Upper lobe of right lung (tissue), 1 donor: ENCODE results near the gene CPED1. TPM values are rescaled to one million over a fixed set of nuclear protein-coding genes. Genes with fewer than 3 reads are reported as not detected.
"Not testable (repeated sequence)": the region's sequence is repeated elsewhere in the genome, so short reads cannot be mapped to it uniquely, and the experiment has no call there.

Experiments
- ATAC-seq: fragments of 200-7000 bp; cut with Tn5 transposase; one replicate; pipeline ENCODE4 v1.9.1; 2020; ENCODE audit warnings: mild to moderate bottlenecking, moderate library complexity
- DNase-seq: peaks from one replicate; pipeline ENCODE4 v3.0.0-alpha.2; 2020
- H3K27ac ChIP-seq: fragments of 200-600 bp; one replicate; pipeline ENCODE4 v1.8.0; 2022
- H3K27me3 ChIP-seq: fragments of 200-600 bp; one replicate; pipeline ENCODE4 v1.8.0; 2022; ENCODE audit warnings: mild to moderate bottlenecking
- H3K36me3 ChIP-seq: fragments of 200-600 bp; one replicate; pipeline ENCODE4 v1.8.0; 2022
- H3K4me1 ChIP-seq: fragments of 200-600 bp; one replicate; pipeline ENCODE4 v1.8.0; 2022
- H3K4me3 ChIP-seq: fragments of 200-600 bp; one replicate; pipeline ENCODE4 v1.8.0; 2022; ENCODE audit warnings: mild to moderate bottlenecking
- H3K9me3 ChIP-seq: fragments of 200-600 bp; one replicate; pipeline ENCODE4 v1.8.0; 2022
- CTCF ChIP-seq: fragments of 200-600 bp; IDR thresholded peaks from one replicate; pipeline ENCODE4 v1.8.0; 2022; ENCODE audit warnings: antibody characterized with exemption
- intact Hi-C: fragments of 100-400 bp; cut with DNase I; formaldehyde crosslinking; loops from one replicate; pipeline ENCODE4 v1.11.0; 2022
- total RNA-seq: library from RNA; stranded (reverse); fragmentation: NEBNext Ultra II Directional; extraction: Animal tissue kit (Norgen Biotek cat#: 25700); gene quantifications from one replicate; pipeline ENCODE4 v1.2.1, GENCODE V29; 2021
- donor health status: DM: no; HTN: yes; CAD: no; lungs with severe emphysema.

CPED1 gene
- total RNA-seq, 1 donor from 2014 or later: 39.2 TPM

- Histone ChIP-seq H3K9me3 (no peaks in the 10 kb centered on the region), H3K27me3 (no peaks in the 10 kb centered on the region), H3K27ac (no peak overlapping the region), H3K4me3 (no peak overlapping the region), H3K4me1 (peaks cover 8% of the 10 kb centered on the region), H3K36me3 (no peaks in the 10 kb centered on the region)
- intact Hi-C loops: no loop called here
- TF ChIP-seq CTCF: no peak
- DNase-seq (no peak), ATAC-seq (no peak)
Observed at GRCh38 chr7:121030308-121030707, 41.8 kb downstream of the CPED1 start.

- intact Hi-C loops: no loop called here
- H3K4me3 ChIP-seq: no peak overlapping the region
- H3K27ac ChIP-seq: no peak overlapping the region
- ATAC-seq (no peak), DNase-seq (no peak)
- no peaks in the 10 kb centered on the region for H3K36me3 ChIP-seq
- no peaks in the 10 kb centered on the region for H3K27me3 ChIP-seq
- no peak for TF ChIP-seq CTCF
- no peaks in the 10 kb centered on the region for H3K9me3 ChIP-seq
- peaks cover 8% of the 10 kb centered on the region for H3K4me1 ChIP-seq
Observed at GRCh38 chr7:121032645-121033460, 44.3 kb downstream of the CPED1 start.

- Histone ChIP-seq H3K36me3 (no peaks in the 10 kb centered on the region), H3K27me3 (no peaks in the 10 kb centered on the region), H3K9me3 (no peaks in the 10 kb centered on the region), H3K4me3 (no peak overlapping the region), H3K27ac (no peak overlapping the region), H3K4me1 (no peaks in the 10 kb centered on the region)
- ATAC-seq (no peak), DNase-seq (no peak)
- no peak for TF ChIP-seq CTCF
- intact Hi-C loops: no loop called here
Observed at GRCh38 chr7:121034929-121035328, 46.4 kb downstream of the CPED1 start.

GRCh38 chr7:121036776-121037175 is 48.3 kb downstream of the CPED1 start:
- H3K4me3 ChIP-seq, intact Hi-C loops, H3K36me3 ChIP-seq, DNase-seq, ATAC-seq, H3K27me3 ChIP-seq, H3K9me3 ChIP-seq, H3K4me1 ChIP-seq, H3K27ac ChIP-seq: not testable (repeated sequence)

GRCh38 chr7:121037329-121037728 is 48.8 kb downstream of the CPED1 start:
- intact Hi-C loops, ATAC-seq: not testable (repeated sequence)

GRCh38 chr7:121037957-121038716 is 49.6 kb downstream of the CPED1 start:
- DNase-seq (no peak), ATAC-seq (no peak)
- TF ChIP-seq CTCF: no peak
- Histone ChIP-seq H3K36me3 (no peaks in the 10 kb centered on the region), H3K4me1 (peaks cover 6% of the 10 kb centered on the region), H3K27ac (no peak overlapping the region), H3K9me3 (no peaks in the 10 kb centered on the region), H3K27me3 (no peaks in the 10 kb centered on the region), H3K4me3 (no peak overlapping the region)
- intact Hi-C loops: no loop called here

More at GRCh38 chr7:121037329-121037728, 48.8 kb downstream of the CPED1 start:
- H3K4me1 ChIP-seq, H3K27me3 ChIP-seq, H3K27ac ChIP-seq, H3K36me3 ChIP-seq, DNase-seq, H3K9me3 ChIP-seq, H3K4me3 ChIP-seq: not testable (repeated sequence)
